ENCODE measurements around the gene ITGA1. TPM values are rescaled to one million over a fixed set of nuclear protein-coding genes. Genes with fewer than 3 reads are reported as not detected.

The ITGA1 gene
- total RNA-seq, 3 donors from 2014 or later: 26.2 to 49.2 (median 36.6) TPM

DNA sequence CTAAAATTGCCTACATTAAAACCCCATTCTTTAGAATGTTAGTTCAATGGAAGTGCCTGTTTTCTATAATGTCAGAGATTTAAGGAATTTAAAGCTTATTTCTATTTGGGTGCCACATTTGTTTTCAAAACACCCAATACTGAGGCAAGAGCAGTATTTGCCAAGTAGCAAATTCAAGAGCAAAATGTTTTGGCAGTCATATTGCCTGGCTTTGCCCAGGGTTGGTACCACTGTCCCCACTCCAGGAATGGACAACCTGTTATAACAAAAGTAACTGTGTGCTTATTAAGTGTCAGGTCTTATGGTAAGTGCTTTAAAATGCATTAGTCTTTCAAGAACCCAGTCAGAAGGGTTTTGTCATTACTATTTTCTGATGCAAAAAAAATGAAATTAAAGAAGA is 19.3 kb downstream of the ITGA1 start:
- H3K9me3 ChIP-seq: no peaks in the 10 kb centered on the region
- H3K4me3 ChIP-seq: no peak overlapping the region
- H3K27me3 ChIP-seq: no peaks in the 10 kb centered on the region
- peaks cover 0 to 5% of the 10 kb centered on the region in 2 donors for H3K4me1 ChIP-seq
- H3K27ac ChIP-seq: no peak overlapping the region
- H3K36me3 ChIP-seq: no peaks in the 10 kb centered on the region
- DNase-seq (ENCODE audit: low spot score in 2 of 2): no peak
- intact Hi-C loops (cut with DNase I; ENCODE audit: low total_unique reads): no loop called here
- TF ChIP-seq, protein P1, sequence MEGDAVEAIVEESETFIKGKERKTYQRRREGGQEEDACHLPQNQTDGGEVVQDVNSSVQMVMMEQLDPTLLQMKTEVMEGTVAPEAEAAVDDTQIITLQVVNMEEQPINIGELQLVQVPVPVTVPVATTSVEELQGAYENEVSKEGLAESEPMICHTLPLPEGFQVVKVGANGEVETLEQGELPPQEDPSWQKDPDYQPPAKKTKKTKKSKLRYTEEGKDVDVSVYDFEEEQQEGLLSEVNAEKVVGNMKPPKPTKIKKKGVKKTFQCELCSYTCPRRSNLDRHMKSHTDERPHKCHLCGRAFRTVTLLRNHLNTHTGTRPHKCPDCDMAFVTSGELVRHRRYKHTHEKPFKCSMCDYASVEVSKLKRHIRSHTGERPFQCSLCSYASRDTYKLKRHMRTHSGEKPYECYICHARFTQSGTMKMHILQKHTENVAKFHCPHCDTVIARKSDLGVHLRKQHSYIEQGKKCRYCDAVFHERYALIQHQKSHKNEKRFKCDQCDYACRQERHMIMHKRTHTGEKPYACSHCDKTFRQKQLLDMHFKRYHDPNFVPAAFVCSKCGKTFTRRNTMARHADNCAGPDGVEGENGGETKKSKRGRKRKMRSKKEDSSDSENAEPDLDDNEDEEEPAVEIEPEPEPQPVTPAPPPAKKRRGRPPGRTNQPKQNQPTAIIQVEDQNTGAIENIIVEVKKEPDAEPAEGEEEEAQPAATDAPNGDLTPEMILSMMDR (IDR thresholded peaks at IDR 0.05): no peak
- TF ChIP-seq POLR2AphosphoS5 (IDR thresholded peaks at IDR 0.05): no peak
- TF ChIP-seq POLR2A (IDR thresholded peaks at IDR 0.05): no peak

DNA sequence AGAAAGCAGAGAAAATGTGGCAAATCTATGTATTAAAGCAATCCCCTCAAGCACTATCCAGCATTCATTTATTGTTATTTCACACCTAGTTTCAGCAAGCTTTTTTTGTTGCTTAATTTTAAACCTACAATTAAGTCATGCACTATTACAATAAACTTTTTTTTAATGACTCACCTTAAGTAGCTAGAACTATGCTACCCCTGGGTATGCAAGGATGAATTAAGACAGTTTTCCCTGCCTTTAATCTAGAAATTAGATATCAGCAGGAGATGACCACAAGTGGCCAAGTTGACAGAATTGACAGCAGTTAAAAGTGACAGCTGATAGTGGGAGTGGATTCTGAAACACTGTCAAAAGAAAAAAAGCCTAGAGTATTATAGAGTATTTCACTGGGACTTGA is 20.0 kb downstream of the ITGA1 start:
- intact Hi-C loops (cut with DNase I; ENCODE audit: low total_unique reads): no loop called here
- Histone ChIP-seq H3K36me3 (no peaks in the 10 kb centered on the region), H3K4me1 (no peaks in the 10 kb centered on the region), H3K9me3 (no peaks in the 10 kb centered on the region), H3K27ac (no peak overlapping the region), H3K4me3 (no peak overlapping the region), H3K27me3 (no peaks in the 10 kb centered on the region)
- TF ChIP-seq, protein P1 (IDR thresholded peaks at IDR 0.05): no peak
- TF ChIP-seq POLR2A (IDR thresholded peaks at IDR 0.05) (no peak), POLR2AphosphoS5 (IDR thresholded peaks at IDR 0.05) (no peak)
- no peak for DNase-seq (ENCODE audit: low spot score in 2 of 2)

GRCh38 chr5:52808316-52808901 is 20.7 kb downstream of the ITGA1 start:
- intact Hi-C loops (cut with DNase I; ENCODE audit: low total_unique reads): no loop called here
- H3K36me3 ChIP-seq: no peaks in the 10 kb centered on the region
- H3K4me3 ChIP-seq: no peak overlapping the region
- H3K27ac ChIP-seq: no peak overlapping the region
- H3K9me3 ChIP-seq: no peaks in the 10 kb centered on the region
- no peak for DNase-seq (ENCODE audit: low spot score in 2 of 2)
- H3K4me1 ChIP-seq: no peaks in the 10 kb centered on the region
- H3K27me3 ChIP-seq: no peaks in the 10 kb centered on the region
- TF ChIP-seq POLR2AphosphoS5 (IDR thresholded peaks at IDR 0.05) (no peak), POLR2A (IDR thresholded peaks at IDR 0.05) (no peak)

DNA sequence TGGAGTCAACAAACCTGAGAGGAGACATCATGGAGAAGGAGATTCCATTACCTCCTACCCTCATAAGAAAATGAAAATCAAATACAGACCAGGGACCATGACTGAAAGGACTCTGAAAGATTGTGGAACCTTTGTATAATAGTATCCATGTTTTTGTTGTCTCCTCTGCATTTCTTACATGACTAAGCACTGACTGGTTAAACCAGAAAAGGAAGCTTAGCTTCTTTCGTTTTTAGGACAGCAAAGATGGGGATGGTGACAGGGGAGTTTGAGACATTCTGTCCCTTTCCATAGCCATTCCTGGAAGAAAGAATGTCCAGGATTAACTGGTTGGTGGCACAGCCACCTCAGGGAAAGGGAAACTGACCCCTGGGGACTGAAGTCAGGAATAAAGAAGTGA is 22.2 kb downstream of the ITGA1 start:
- intact Hi-C loops (cut with DNase I; ENCODE audit: low total_unique reads): no loop called here
- H3K4me3 ChIP-seq: no peak overlapping the region

GRCh38 chr5:52810426-52810825 is 22.7 kb downstream of the ITGA1 start:
- H3K36me3 ChIP-seq: no peaks in the 10 kb centered on the region
- no peak for DNase-seq (ENCODE audit: low spot score in 2 of 2)
- no peaks in the 10 kb centered on the region for H3K4me1 ChIP-seq
- no peaks in the 10 kb centered on the region for H3K9me3 ChIP-seq
- H3K27me3 ChIP-seq: no peaks in the 10 kb centered on the region
- no peak overlapping the region for H3K27ac ChIP-seq
- TF ChIP-seq, protein P1 (IDR thresholded peaks at IDR 0.05): no peak
- TF ChIP-seq POLR2AphosphoS5 (IDR thresholded peaks at IDR 0.05) (no peak), POLR2A (IDR thresholded peaks at IDR 0.05) (no peak)
- intact Hi-C loops (cut with DNase I; ENCODE audit: low total_unique reads): no loop called here
- no peak overlapping the region for H3K4me3 ChIP-seq

More for the DNA sequence above, 22.2 kb downstream of the ITGA1 start:
- Histone ChIP-seq H3K27me3 (no peaks in the 10 kb centered on the region), H3K4me1 (no peaks in the 10 kb centered on the region), H3K36me3 (no peaks in the 10 kb centered on the region), H3K9me3 (no peaks in the 10 kb centered on the region), H3K27ac (no peak overlapping the region)
- no peak for TF ChIP-seq POLR2AphosphoS5 (IDR thresholded peaks at IDR 0.05)
- DNase-seq (ENCODE audit: low spot score in 2 of 2): no peak

DNA sequence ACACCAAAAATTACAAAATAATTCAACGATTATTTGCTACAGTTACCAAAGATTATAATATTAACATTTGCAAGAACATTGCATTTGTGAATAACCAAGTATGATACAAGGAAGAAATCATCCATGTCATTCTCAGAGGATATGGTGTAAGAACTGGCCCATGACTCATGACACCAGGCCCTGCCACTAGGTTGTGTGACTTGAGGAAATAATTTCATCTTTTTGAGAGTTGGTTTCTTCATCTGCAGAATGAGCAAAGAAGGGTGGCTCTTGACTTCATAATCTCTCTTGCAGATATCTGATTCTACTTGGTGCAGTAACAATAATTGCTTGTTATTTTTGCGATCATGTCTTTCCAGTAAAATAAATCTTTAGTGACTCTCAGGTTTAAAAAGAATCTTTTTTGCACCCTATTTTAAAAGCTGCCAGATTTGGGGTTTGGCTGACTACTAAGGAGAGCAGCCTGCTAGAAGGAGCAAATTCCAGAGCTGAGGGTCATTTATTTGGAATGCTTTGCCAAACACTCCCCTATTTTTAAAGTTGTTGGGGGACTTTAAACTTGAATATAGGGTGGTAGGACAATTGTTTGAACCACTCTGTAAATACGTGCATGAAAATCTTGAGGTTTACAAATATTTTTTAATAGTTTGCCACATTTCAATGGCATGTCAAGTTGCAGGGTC is 23.5 kb downstream of the ITGA1 start:
- DNase-seq (ENCODE audit: low spot score in 2 of 2): no peak
- H3K9me3 ChIP-seq: no peaks in the 10 kb centered on the region
- intact Hi-C loops (cut with DNase I; ENCODE audit: low total_unique reads): no loop called here
- H3K27me3 ChIP-seq: no peaks in the 10 kb centered on the region
- no peaks in the 10 kb centered on the region for H3K36me3 ChIP-seq
- H3K27ac ChIP-seq: no peak overlapping the region
- H3K4me3 ChIP-seq: no peak overlapping the region
- H3K4me1 ChIP-seq: no peaks in the 10 kb centered on the region
- TF ChIP-seq POLR2AphosphoS5 (IDR thresholded peaks at IDR 0.05): no peak
- no peak for TF ChIP-seq POLR2A (IDR thresholded peaks at IDR 0.05)
- TF ChIP-seq, protein P1 (IDR thresholded peaks at IDR 0.05): no peak

Data from breast epithelium (tissue), 4 donors.